Measurements from ENCODE around the gene APEX1.

GRCh38 chr14:20456971-20457370 is 1.9 kb downstream of the APEX1 start:
- TF ChIP-seq, protein P1, sequence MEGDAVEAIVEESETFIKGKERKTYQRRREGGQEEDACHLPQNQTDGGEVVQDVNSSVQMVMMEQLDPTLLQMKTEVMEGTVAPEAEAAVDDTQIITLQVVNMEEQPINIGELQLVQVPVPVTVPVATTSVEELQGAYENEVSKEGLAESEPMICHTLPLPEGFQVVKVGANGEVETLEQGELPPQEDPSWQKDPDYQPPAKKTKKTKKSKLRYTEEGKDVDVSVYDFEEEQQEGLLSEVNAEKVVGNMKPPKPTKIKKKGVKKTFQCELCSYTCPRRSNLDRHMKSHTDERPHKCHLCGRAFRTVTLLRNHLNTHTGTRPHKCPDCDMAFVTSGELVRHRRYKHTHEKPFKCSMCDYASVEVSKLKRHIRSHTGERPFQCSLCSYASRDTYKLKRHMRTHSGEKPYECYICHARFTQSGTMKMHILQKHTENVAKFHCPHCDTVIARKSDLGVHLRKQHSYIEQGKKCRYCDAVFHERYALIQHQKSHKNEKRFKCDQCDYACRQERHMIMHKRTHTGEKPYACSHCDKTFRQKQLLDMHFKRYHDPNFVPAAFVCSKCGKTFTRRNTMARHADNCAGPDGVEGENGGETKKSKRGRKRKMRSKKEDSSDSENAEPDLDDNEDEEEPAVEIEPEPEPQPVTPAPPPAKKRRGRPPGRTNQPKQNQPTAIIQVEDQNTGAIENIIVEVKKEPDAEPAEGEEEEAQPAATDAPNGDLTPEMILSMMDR (IDR thresholded peaks at IDR 0.05 in 2 of 3, conservative IDR thresholded peaks at IDR 0.05 in 1 of 3; ENCODE audit: borderline replicate concordance in 1 of 3, insufficient read depth in 1 of 3, low read depth in 2 of 3, low read length in 2 of 3), result no peak
- no peak for TF ChIP-seq RAD21 (IDR thresholded peaks at IDR 0.05; ENCODE audit: low read depth)
- TF ChIP-seq EZH2 (IDR thresholded peaks at IDR 0.05), result no peak
- no peak for TF ChIP-seq TCF7L2 (IDR thresholded peaks at IDR 0.05; ENCODE audit: borderline replicate concordance, extremely low read depth, insufficient read depth, insufficient read length)
- no peak for TF ChIP-seq POLR2AphosphoS5 (IDR thresholded peaks at IDR 0.05; ENCODE audit: low read depth, low read length)
- TF ChIP-seq, protein P2, sequence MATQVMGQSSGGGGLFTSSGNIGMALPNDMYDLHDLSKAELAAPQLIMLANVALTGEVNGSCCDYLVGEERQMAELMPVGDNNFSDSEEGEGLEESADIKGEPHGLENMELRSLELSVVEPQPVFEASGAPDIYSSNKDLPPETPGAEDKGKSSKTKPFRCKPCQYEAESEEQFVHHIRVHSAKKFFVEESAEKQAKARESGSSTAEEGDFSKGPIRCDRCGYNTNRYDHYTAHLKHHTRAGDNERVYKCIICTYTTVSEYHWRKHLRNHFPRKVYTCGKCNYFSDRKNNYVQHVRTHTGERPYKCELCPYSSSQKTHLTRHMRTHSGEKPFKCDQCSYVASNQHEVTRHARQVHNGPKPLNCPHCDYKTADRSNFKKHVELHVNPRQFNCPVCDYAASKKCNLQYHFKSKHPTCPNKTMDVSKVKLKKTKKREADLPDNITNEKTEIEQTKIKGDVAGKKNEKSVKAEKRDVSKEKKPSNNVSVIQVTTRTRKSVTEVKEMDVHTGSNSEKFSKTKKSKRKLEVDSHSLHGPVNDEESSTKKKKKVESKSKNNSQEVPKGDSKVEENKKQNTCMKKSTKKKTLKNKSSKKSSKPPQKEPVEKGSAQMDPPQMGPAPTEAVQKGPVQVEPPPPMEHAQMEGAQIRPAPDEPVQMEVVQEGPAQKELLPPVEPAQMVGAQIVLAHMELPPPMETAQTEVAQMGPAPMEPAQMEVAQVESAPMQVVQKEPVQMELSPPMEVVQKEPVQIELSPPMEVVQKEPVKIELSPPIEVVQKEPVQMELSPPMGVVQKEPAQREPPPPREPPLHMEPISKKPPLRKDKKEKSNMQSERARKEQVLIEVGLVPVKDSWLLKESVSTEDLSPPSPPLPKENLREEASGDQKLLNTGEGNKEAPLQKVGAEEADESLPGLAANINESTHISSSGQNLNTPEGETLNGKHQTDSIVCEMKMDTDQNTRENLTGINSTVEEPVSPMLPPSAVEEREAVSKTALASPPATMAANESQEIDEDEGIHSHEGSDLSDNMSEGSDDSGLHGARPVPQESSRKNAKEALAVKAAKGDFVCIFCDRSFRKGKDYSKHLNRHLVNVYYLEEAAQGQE (IDR thresholded peaks at IDR 0.05; ENCODE audit: low read depth), result no peak
- TF ChIP-seq YY1 (IDR thresholded peaks at IDR 0.05; ENCODE audit: extremely low read depth, insufficient replicate concordance, low read depth, low read length), result no peak
- TF ChIP-seq JUND (IDR thresholded peaks at IDR 0.05), result no peak
